OCI-LY7 (cell line): ENCODE data around the gene SNRPD3. TPM values are rescaled to one million over a fixed set of nuclear protein-coding genes. Genes with fewer than 3 reads are reported as not detected.

ENCODE experiments used
- BruUV-seq: library from RNA; stranded (reverse); fragments of 400-500 nt; replicated peaks from 2 replicates; lab custom pipeline; 2021; lab: Mats Ljungman, UMichigan
- CTCF ChIA-PET: fragments of 300-600 bp; sonication (Branson Sonifier 250); formaldehyde crosslinking; loops from one replicate; lab custom pipeline; 2022; ENCODE audit warnings: antibody characterized with exemption; ENCODE audit not compliant: unreplicated experiment; lab: Charles Lee
- POLR2A ChIA-PET: fragments of 300-600 bp; sonication (Branson Sonifier 250); formaldehyde crosslinking; loops from one replicate; lab custom pipeline; 2022; ENCODE audit warnings: antibody characterized with exemption; lab: Charles Lee
- DNase-seq: peaks from one replicate; pipeline ENCODE4 v3.0.0-alpha.2; 2015; ENCODE audit warnings: low spot score
- H2AFZ ChIP-seq: fragments of 200-600 bp; sonication (generic), shearing (Covaris generic); 2 replicates; pipeline ENCODE4 v1.6.1; 2014; ENCODE audit warnings: mild to moderate bottlenecking, antibody characterized with exemption, low read length, moderate library complexity
- H3K27ac ChIP-seq: fragments of 200-600 bp; sonication (generic); 2 replicates; pipeline ENCODE4 v1.5.1; 2014; ENCODE audit warnings: mixed run types, low read depth, mild to moderate bottlenecking, moderate library complexity, low read length, inconsistent platforms; ENCODE audit not compliant: poor library complexity, severe bottlenecking
- H3K36me3 ChIP-seq: fragments of 200-600 bp; sonication (generic); 2 replicates; pipeline ENCODE4 v1.6.1; 2014; ENCODE audit warnings: mild to moderate bottlenecking, antibody characterized with exemption, low read length, moderate library complexity, mixed read lengths; ENCODE audit not compliant: insufficient read depth
- H3K4me1 ChIP-seq: fragments of 200-600 bp; sonication (generic); 2 replicates; pipeline ENCODE4 v1.5.1; 2014; ENCODE audit warnings: mild to moderate bottlenecking, low read length; ENCODE audit not compliant: insufficient read depth, poor library complexity, severe bottlenecking
- H3K4me2 ChIP-seq: fragments of 200-600 bp; sonication (generic); 2 replicates; pipeline ENCODE4 v1.6.1; 2014; ENCODE audit warnings: mild to moderate bottlenecking, low read length
- H3K4me3 ChIP-seq: fragments of 200-600 bp; sonication (generic); 2 replicates; pipeline ENCODE4 v1.5.1; 2014; ENCODE audit warnings: mild to moderate bottlenecking, low read depth, low read length; ENCODE audit not compliant: poor library complexity, severe bottlenecking
- H3K79me2 ChIP-seq: fragments of 200-600 bp; sonication (generic); 2 replicates; pipeline ENCODE4 v1.6.1; 2016; ENCODE audit warnings: low read depth, mild to moderate bottlenecking, low read length, moderate library complexity, mixed read lengths; ENCODE audit not compliant: insufficient read depth
- H3K9me2 ChIP-seq: fragments of 200-600 bp; sonication (generic); 2 replicates; pipeline ENCODE4 v1.6.1; 2016; ENCODE audit warnings: mild to moderate bottlenecking, low read length, mixed read lengths; ENCODE audit not compliant: insufficient read depth
- H3K9me3 ChIP-seq: fragments of 200-600 bp; sonication (generic); 2 replicates; pipeline ENCODE4 v1.6.1; 2014; ENCODE audit warnings: mild to moderate bottlenecking, mixed run types, low read length, mixed read lengths
- H4K20me1 ChIP-seq: fragments of 200-600 bp; sonication (generic); 2 replicates; pipeline ENCODE4 v1.6.1; 2014; ENCODE audit warnings: mild to moderate bottlenecking, antibody characterized with exemption, low read length, moderate library complexity, mixed read lengths; ENCODE audit not compliant: insufficient read depth
- CTCF ChIP-seq: fragments of 200-600 bp; sonication (generic); conservative IDR thresholded peaks from 2 replicates; pipeline ENCODE4 v1.5.1; 2014; ENCODE audit warnings: mild to moderate bottlenecking, antibody characterized with exemption, low read length, moderate library complexity, mixed read lengths
- EZH2phosphoT487 ChIP-seq: fragments of 200-600 bp; sonication (generic); IDR thresholded peaks from 2 replicates; pipeline ENCODE4 v1.6.1; 2018; ENCODE audit warnings: low read depth, borderline replicate concordance, mild to moderate bottlenecking, mixed run types, antibody characterized with exemption, low read length, moderate library complexity, mixed read lengths
- intact Hi-C: fragments of 100-400 bp; cut with micrococcal nuclease; formaldehyde crosslinking; loops from one replicate; pipeline ENCODE4 v1.10.0; 2022; ENCODE audit not compliant: unreplicated experiment
- total RNA-seq, 2 experiments: library from RNA; depleted of rRNA in 1 of 2; stranded (reverse); fragments of >200 nt in 1 of 2; shearing (Covaris generic) in 1 of 2; gene quantifications; 2 replicates each; pipeline ENCODE4 v1.2.3, GENCODE V29; 2014 to 2022

Gene SNRPD3
- total RNA-seq, 2 experiments from 2014 or later: 166 to 264 TPM

GRCh38 chr22:24584871-24585411, 29.1 kb downstream of the SNRPD3 start:
- Histone ChIP-seq H3K79me2 (no peaks in the 10 kb centered on the region), H3K4me2 (no peak overlapping the region), H2AFZ (no peak overlapping the region), H4K20me1 (no peaks in the 10 kb centered on the region), H3K4me1 (no peaks in the 10 kb centered on the region), H3K27ac (no peak overlapping the region), H3K36me3 (no peaks in the 10 kb centered on the region), H3K9me3 (no peaks in the 10 kb centered on the region), H3K9me2 (no peaks in the 10 kb centered on the region), H3K4me3 (no peak overlapping the region)
- DNase-seq: no peak
- TF ChIP-seq EZH2phosphoT487 (no peak), CTCF (no peak)
- ChIA-PET CTCF (no interaction called here), POLR2A (no interaction called here)
- intact Hi-C loops: no loop called here
- BruUV-seq: no TSS peak

- Histone ChIP-seq H3K79me2 (no peaks in the 10 kb centered on the region), H3K4me2 (no peak overlapping the region), H3K36me3 (no peaks in the 10 kb centered on the region), H3K27ac (no peak overlapping the region), H3K9me3 (no peaks in the 10 kb centered on the region), H4K20me1 (no peaks in the 10 kb centered on the region), H3K4me1 (no peaks in the 10 kb centered on the region), H3K4me3 (no peak overlapping the region), H2AFZ (no peak overlapping the region), H3K9me2 (no peaks in the 10 kb centered on the region)
- TF ChIP-seq EZH2phosphoT487 (no peak), CTCF (no peak)
- DNase-seq: no peak
- BruUV-seq: no TSS peak
- intact Hi-C loops: no loop called here
- CTCF ChIA-PET: no interaction called here
- POLR2A ChIA-PET: no interaction called here
These were observed 29.7 kb downstream of the SNRPD3 start for GRCh38 chr22:24585461-24585860.

GRCh38 chr22:24585927-24586546, 30.2 kb downstream of the SNRPD3 start:
- Histone ChIP-seq H2AFZ (no peak overlapping the region), H3K27ac (no peak overlapping the region), H3K36me3 (no peaks in the 10 kb centered on the region), H4K20me1 (no peaks in the 10 kb centered on the region), H3K4me1 (no peaks in the 10 kb centered on the region), H3K4me2 (no peak overlapping the region), H3K4me3 (no peak overlapping the region), H3K9me3 (no peaks in the 10 kb centered on the region), H3K9me2 (no peaks in the 10 kb centered on the region), H3K79me2 (no peaks in the 10 kb centered on the region)
- ChIA-PET POLR2A (no interaction called here), CTCF (no interaction called here)
- no peak for DNase-seq
- no peak for TF ChIP-seq EZH2phosphoT487
- TF ChIP-seq CTCF: no peak
- BruUV-seq: no TSS peak
- intact Hi-C loops: no loop called here
